HG03139 (cell line): Measurements from ENCODE around the gene SUSD1.
"Not testable (repeated sequence)": the region's sequence is repeated elsewhere in the genome, so short reads cannot be mapped to it uniquely, and the experiment has no call there.

Source experiments
- ATAC-seq: cut with Tn5 transposase; IDR thresholded peaks from one replicate; pipeline ENCODE4 v1.9.1; 2021; ENCODE audit not compliant: unreplicated experiment

The SUSD1 gene

GRCh38 chr9:112132356-112132755 is 42.7 kb downstream of the SUSD1 start:
- no peak for ATAC-seq

DNA sequence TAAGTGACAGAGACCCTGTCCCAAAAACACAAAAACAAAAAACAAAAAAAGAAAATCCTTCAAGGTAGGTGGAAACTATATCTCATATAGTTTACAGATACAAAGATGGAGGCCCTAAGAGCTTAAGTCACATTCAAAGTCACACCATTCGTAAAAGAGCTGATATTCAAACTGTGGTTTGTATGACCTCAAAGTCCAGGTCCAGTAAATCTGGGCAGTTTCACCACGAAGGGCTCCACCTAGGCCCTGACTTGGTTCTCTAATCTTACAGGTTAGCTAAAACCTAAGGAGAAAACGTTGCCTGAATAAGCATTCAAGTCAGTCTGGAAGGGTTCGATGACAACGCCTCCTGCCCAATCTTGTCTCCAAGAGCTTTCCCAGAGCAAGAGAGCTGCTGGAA is 44.1 kb downstream of the SUSD1 start:
- no peak for ATAC-seq

DNA sequence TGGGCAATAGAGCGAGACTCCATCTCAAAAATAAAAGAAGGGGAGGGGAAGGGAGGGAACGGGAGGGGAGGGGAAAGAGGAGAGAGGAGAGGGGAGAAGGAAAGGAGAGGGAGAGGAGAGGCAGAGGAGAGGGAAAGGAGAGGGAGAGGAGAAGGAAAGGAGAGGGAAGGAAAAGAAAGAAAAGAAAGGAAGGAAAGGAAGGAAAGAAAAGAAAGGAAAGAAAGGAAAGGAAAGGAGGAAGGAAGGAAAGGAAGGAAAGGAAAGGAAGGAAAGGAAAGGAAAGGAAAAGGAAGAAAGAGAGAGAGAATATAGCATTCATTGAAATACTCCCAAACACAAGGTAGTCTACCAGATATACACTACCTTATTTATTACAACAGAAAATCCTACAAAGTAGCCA is 44.8 kb downstream of the SUSD1 start:
- no peak for ATAC-seq

DNA sequence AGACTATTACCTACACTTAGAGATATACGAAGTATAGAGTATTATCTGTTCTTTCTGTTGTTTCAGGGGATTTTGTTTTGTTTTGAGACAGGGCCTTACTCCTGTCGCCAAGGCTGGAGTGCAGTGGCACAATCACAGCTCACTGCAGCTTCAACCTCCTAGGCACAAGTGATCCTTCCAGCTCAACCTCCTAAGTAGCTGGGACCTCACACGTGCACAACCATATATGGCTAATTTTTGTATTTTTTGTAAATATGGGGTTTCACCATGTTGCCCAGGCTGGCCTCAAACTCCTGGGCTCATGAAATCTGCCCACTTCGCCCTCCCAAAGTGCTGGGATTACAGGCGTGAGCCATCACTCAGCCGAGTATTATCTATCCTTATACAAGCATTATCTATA is 45.9 kb downstream of the SUSD1 start:
- no peak for ATAC-seq

- not testable (repeated sequence) for ATAC-seq
Measured at GRCh38 chr9:112128399-112128798, 46.7 kb downstream of the SUSD1 start.

DNA sequence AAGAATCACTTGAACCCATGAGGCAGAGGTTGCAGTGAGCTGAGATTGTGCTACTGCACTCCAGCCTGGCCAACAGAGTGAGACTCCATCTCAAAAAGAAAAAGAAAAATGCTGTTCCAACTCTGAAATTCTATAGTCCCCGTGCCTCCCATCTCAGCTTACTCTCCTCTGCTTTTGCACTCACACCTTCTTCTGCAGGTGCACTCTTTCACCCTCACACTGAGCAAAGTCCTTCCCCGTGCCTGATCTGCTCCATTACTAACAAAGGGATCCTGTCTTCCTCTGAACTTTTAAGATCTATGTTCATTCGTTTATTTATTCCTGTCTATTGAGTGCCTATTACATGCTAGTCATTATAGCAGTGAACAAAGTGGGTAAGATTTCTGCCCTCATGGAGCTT is 47.8 kb downstream of the SUSD1 start:
- ATAC-seq, result no peak

GRCh38 chr9:112125951-112126388 is 49.1 kb downstream of the SUSD1 start:
- ATAC-seq, result no peak

GRCh38 chr9:112124156-112124555 is 50.9 kb downstream of the SUSD1 start:
- no peak for ATAC-seq

DNA sequence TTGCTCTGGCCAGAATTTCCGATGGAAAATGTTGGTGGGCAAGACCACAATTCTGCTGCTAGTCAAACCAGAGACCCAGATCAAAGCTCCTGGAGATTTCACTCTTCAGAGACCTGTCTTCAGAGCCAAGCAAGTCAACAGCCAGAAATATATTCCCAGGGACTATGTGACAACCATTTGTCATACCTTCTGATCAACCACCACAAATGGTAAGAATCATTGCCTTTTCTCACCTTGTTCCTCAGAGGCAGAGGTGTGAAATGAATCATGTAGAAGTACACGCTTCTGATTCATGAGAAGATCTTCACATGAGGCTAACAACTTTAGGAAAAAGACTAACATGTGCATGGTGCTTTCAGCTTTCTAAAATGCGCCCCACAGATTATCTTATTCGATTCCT is 53.5 kb downstream of the SUSD1 start:
- ATAC-seq, result no peak

- ATAC-seq, result no peak
Measured at GRCh38 chr9:112120439-112120925, 54.6 kb downstream of the SUSD1 start.

GRCh38 chr9:112120030-112120341 is 55.1 kb downstream of the SUSD1 start:
- no peak for ATAC-seq

DNA sequence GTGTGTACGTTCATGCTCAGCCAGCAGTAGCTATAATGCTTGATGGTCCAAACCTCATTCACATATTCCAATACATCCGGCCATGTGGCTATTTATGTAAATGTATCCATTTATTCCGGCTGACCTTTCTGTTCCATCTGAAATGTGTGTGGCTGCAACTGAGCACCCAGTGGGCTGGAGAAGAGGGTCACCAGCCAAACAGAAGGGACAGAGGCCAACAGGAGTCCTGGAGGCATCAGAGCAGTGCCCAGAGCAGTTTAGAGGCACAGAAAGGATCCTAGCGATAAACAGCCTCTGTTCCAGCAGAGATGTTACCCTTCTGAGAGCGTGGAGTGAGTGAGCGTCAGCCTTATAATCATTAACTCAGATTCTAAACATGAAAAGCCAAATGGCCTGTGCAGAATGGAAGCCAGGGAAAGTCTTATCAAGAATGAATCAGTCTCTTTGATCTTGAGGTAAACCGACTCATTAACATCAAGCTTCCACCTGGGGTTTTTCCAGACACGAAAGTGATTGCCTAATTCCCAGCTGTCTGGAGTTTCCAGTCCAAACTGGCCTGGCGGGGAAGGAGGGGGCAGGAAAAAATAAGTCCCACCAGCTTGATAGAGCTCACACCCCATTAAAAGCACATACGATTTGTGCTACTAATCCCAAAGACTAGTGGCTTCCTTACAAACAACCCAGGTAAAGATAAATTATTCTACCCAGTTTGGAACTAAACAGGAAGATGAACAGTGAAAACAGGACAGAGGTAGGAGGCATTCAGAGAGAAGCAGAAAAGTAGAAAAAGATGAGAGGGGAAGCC is 55.7 kb downstream of the SUSD1 start:
- ATAC-seq, result no peak

- ATAC-seq, result no peak
Measured at GRCh38 chr9:112118009-112118408, 57.1 kb downstream of the SUSD1 start.

- ATAC-seq, result no peak
Measured at GRCh38 chr9:112115970-112116753, 58.9 kb downstream of the SUSD1 start.

DNA sequence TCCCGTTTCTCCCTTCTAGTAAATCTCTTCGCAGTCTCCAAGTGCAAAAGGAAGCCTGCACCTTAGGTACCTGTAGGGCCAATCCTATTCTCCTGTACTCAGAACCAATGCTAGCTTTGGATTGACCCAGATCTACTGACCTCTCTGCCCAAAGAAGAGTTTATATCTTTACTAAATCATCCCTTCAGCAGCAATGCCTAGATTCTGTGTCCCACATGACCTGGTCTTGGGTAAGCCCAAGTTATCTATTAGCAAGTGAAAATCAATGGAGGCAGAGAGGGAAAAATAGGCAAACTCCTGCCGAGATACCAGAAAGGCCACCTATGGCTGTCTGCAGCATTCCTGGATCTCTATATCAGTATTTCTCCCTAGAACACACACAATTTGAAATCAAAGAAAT is 60.0 kb downstream of the SUSD1 start:
- no peak for ATAC-seq

DNA sequence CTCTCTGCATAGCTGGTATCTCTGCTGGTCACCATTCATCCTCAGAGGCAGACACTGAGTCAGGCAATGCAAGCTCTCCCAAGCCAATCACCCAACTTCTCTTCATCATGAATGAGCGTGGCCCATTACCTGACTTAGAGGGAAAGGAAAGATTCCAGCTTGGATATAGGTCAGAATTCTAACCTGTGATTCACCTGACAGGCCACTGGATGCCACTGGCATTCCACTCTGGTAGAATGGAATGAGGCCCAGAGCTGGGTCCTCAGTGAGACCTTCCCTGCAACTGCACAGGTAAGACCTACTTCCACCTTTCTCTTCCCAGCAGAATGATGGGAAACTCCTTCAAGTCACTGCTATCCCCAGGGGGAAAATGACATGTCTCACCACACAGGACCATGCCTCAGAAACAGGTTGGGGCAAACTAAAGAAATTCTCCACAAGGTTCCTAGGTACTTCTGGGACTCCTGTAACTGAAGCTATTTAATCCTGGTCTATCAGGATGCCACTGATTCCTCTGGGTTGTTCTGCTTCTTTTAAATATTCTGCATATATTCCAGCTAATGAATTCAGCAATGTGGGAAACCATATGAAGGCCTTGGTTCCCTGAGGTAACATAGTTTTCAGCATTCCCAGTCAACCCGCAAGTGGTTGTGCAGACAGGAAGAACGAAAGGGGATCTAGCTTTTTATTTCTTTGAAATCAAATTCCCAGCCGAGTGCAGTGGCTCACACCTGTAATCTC is 62.0 kb downstream of the SUSD1 start:
- ATAC-seq, result no peak

- ATAC-seq, result no peak
Measured at GRCh38 chr9:112112519-112112918, 62.6 kb downstream of the SUSD1 start.

DNA sequence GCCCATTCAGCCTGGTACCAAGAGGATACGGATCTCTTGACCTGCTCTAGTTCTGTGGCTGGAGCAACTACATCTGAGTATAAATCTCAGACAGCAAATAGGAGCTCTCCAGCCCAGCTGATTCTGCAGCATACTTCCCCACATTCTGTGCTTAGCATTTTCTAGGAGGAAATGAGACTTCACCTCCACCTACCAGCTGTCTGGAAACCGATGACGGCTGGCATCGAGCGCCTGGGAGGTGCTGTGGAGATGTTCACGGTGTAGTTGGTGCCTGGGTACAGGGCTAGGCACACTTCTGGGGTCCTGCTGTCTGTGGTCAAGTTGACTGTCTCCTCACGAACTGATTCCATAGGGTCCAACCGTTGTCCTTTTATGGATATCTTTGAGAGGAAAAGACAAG is 63.6 kb downstream of the SUSD1 start:
- no peak for ATAC-seq

GRCh38 chr9:112110777-112111113 is 64.4 kb downstream of the SUSD1 start:
- ATAC-seq, result no peak

GRCh38 chr9:112110094-112110776 is 64.9 kb downstream of the SUSD1 start:
- no peak for ATAC-seq

- ATAC-seq, result no peak
Measured at GRCh38 chr9:112104901-112105300, 70.2 kb downstream of the SUSD1 start.
